Muscle layer of colon (tissue), 2 donors: Measurements from ENCODE around the gene TNS3.

Experiments
- H3K27ac ChIP-seq: one replicate; pipeline ENCODE4 v1.7.0; 2013; ENCODE audit warnings: low read depth, mild to moderate bottlenecking, low read length, moderate library complexity
- H3K27me3 ChIP-seq, 2 donors: one replicate each; pipeline ENCODE4 v1.7.0; 2013; ENCODE audit warnings: low read length in 2 of 2, mild to moderate bottlenecking in 2 of 2; ENCODE audit not compliant: insufficient read depth in 2 of 2, control insufficient read depth in 1 of 2
- H3K36me3 ChIP-seq: one replicate; pipeline ENCODE4 v1.7.0; 2013; ENCODE audit warnings: mild to moderate bottlenecking, low read length; ENCODE audit not compliant: insufficient read depth
- H3K4me1 ChIP-seq: one replicate; pipeline ENCODE4 v1.7.0; 2013; ENCODE audit warnings: mild to moderate bottlenecking, low read length; ENCODE audit not compliant: insufficient read depth
- H3K4me3 ChIP-seq, 2 donors: one replicate each; pipeline ENCODE4 v1.7.0; 2013; ENCODE audit warnings: low read length in 2 of 2, low read depth in 1 of 2, mild to moderate bottlenecking in 1 of 2, moderate library complexity in 1 of 2
- H3K9ac ChIP-seq: one replicate; pipeline ENCODE4 v1.7.0; 2013; ENCODE audit warnings: low read length
- H3K9me3 ChIP-seq: one replicate; pipeline ENCODE4 v1.7.0; 2013; ENCODE audit warnings: mild to moderate bottlenecking, low read length
- donor health status: abdominal sarcoma.
- donor health status: Adenocarcinoma of cecum.

TNS3 gene

GRCh38 chr7:47512481-47513176 lies 69.3 kb downstream of the TNS3 start:
- Histone ChIP-seq H3K4me1 (peaks cover 24% of the 10 kb centered on the region), H3K9me3 (no peaks in the 10 kb centered on the region), H3K36me3 (peaks cover 3% of the 10 kb centered on the region), H3K27ac (no peak overlapping the region), H3K4me3 (no peak overlapping the region), H3K27me3 (no peaks in the 10 kb centered on the region), H3K9ac (no peak overlapping the region)

- H3K9ac ChIP-seq, result no peak overlapping the region
- H3K4me3 ChIP-seq, result no peak overlapping the region
- H3K36me3 ChIP-seq, result peaks cover 3% of the 10 kb centered on the region
- H3K27me3 ChIP-seq, result no peaks in the 10 kb centered on the region
- no peak overlapping the region for H3K27ac ChIP-seq
- H3K4me1 ChIP-seq, result peaks cover 32% of the 10 kb centered on the region
- no peaks in the 10 kb centered on the region for H3K9me3 ChIP-seq
Observed at GRCh38 chr7:47511699-47512370, 70.1 kb downstream of the TNS3 start.

- Histone ChIP-seq H3K4me3 (no peak overlapping the region), H3K9me3 (no peaks in the 10 kb centered on the region), H3K9ac (no peak overlapping the region), H3K27me3 (no peaks in the 10 kb centered on the region), H3K4me1 (peaks cover 42% of the 10 kb centered on the region), H3K27ac (no peak overlapping the region), H3K36me3 (peaks cover 7% of the 10 kb centered on the region)
Observed at GRCh38 chr7:47510786-47511185, 71.1 kb downstream of the TNS3 start.

GRCh38 chr7:47510192-47510591 lies 71.7 kb downstream of the TNS3 start:
- H3K4me3 ChIP-seq, result no peak overlapping the region
- H3K27me3 ChIP-seq, result no peaks in the 10 kb centered on the region
- no peak overlapping the region for H3K9ac ChIP-seq
- peaks cover 42% of the 10 kb centered on the region for H3K4me1 ChIP-seq
- H3K9me3 ChIP-seq, result no peaks in the 10 kb centered on the region
- H3K36me3 ChIP-seq, result peaks cover 9% of the 10 kb centered on the region
- no peak overlapping the region for H3K27ac ChIP-seq

GRCh38 chr7:47509571-47509970 lies 72.3 kb downstream of the TNS3 start:
- peaks cover 39% of the 10 kb centered on the region for H3K4me1 ChIP-seq
- H3K36me3 ChIP-seq, result peaks cover 9% of the 10 kb centered on the region
- H3K9me3 ChIP-seq, result no peaks in the 10 kb centered on the region
- no peak overlapping the region for H3K4me3 ChIP-seq
- no peak overlapping the region for H3K9ac ChIP-seq
- no peaks in the 10 kb centered on the region for H3K27me3 ChIP-seq
- H3K27ac ChIP-seq, result no peak overlapping the region

GRCh38 chr7:47508389-47509380 lies 73.2 kb downstream of the TNS3 start:
- H3K27ac ChIP-seq, result no peak overlapping the region
- peaks cover 30% of the 10 kb centered on the region for H3K4me1 ChIP-seq
- H3K4me3 ChIP-seq, result no peak overlapping the region
- H3K9ac ChIP-seq, result no peak overlapping the region
- H3K27me3 ChIP-seq, result no peaks in the 10 kb centered on the region
- no peaks in the 10 kb centered on the region for H3K9me3 ChIP-seq
- H3K36me3 ChIP-seq, result peaks cover 9% of the 10 kb centered on the region

GRCh38 chr7:47507522-47507921 lies 74.4 kb downstream of the TNS3 start:
- no peaks in the 10 kb centered on the region for H3K9me3 ChIP-seq
- peaks cover 9% of the 10 kb centered on the region for H3K36me3 ChIP-seq
- H3K4me1 ChIP-seq, result peaks cover 25% of the 10 kb centered on the region
- H3K27ac ChIP-seq, result no peak overlapping the region
- H3K9ac ChIP-seq, result no peak overlapping the region
- no peak overlapping the region for H3K4me3 ChIP-seq
- H3K27me3 ChIP-seq, result no peaks in the 10 kb centered on the region

- Histone ChIP-seq H3K27ac (no peak overlapping the region), H3K36me3 (peaks cover 9% of the 10 kb centered on the region), H3K9me3 (no peaks in the 10 kb centered on the region), H3K27me3 (no peaks in the 10 kb centered on the region), H3K4me1 (peaks cover 28% of the 10 kb centered on the region), H3K9ac (no peak overlapping the region), H3K4me3 (no peak overlapping the region)
Observed at GRCh38 chr7:47506382-47507339, 75.2 kb downstream of the TNS3 start.

- H3K9me3 ChIP-seq, result no peaks in the 10 kb centered on the region
- H3K27me3 ChIP-seq, result no peaks in the 10 kb centered on the region
- no peak overlapping the region for H3K9ac ChIP-seq
- H3K36me3 ChIP-seq, result peaks cover 9% of the 10 kb centered on the region
- H3K4me3 ChIP-seq, result no peak overlapping the region
- H3K27ac ChIP-seq, result no peak overlapping the region
- H3K4me1 ChIP-seq, result peaks cover 33% of the 10 kb centered on the region
Observed at GRCh38 chr7:47505312-47506007, 76.5 kb downstream of the TNS3 start.

- Histone ChIP-seq H3K27me3 (no peaks in the 10 kb centered on the region), H3K9me3 (no peaks in the 10 kb centered on the region), H3K4me1 (peaks cover 35% of the 10 kb centered on the region), H3K36me3 (peaks cover 8% of the 10 kb centered on the region), H3K9ac (no peak overlapping the region), H3K27ac (no peak overlapping the region), H3K4me3 (no peak overlapping the region)
Observed at GRCh38 chr7:47504551-47505311, 77.2 kb downstream of the TNS3 start.
